ENCODE measurements around the gene CYP46A1. TPM values are rescaled to one million over a fixed set of nuclear protein-coding genes. Genes with fewer than 3 reads are reported as not detected.

Gene CYP46A1
- total RNA-seq, 2 donors from 2014 or later = 0.15 to 0.29 TPM

DNA sequence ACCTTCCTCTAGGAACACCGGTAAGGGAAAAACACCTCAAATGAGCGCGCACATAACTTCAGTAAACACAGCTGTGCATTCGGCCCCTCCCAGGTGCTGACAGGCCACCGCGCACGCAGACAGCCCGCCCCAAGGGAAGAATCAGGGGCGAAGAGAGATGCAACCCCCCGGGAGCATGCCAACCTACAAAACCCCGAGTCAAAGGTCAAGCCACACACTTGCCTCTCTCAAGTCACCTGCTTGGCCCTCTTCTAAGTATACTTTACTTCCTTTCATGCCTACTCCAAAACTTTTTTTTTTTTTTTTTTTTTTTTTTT is 2.3 kb upstream of the CYP46A1 start:
- H3K4me3 Mint-ChIP-seq = no peak overlapping the region
- H3K27ac Mint-ChIP-seq = no peak overlapping the region
- peaks cover 15% of the 10 kb centered on the region for H3K27me3 Mint-ChIP-seq
- H3K36me3 Mint-ChIP-seq (ENCODE audit: low read depth) = peaks cover 3% of the 10 kb centered on the region
- ATAC-seq (no peak), DNase-seq (no peak)
- peaks cover 10% of the 10 kb centered on the region for H3K4me1 Mint-ChIP-seq
- H3K9me3 ChIP-seq (ENCODE audit: control insufficient read depth, low read length, poor library complexity, severe bottlenecking) = no peaks in the 10 kb centered on the region

DNA sequence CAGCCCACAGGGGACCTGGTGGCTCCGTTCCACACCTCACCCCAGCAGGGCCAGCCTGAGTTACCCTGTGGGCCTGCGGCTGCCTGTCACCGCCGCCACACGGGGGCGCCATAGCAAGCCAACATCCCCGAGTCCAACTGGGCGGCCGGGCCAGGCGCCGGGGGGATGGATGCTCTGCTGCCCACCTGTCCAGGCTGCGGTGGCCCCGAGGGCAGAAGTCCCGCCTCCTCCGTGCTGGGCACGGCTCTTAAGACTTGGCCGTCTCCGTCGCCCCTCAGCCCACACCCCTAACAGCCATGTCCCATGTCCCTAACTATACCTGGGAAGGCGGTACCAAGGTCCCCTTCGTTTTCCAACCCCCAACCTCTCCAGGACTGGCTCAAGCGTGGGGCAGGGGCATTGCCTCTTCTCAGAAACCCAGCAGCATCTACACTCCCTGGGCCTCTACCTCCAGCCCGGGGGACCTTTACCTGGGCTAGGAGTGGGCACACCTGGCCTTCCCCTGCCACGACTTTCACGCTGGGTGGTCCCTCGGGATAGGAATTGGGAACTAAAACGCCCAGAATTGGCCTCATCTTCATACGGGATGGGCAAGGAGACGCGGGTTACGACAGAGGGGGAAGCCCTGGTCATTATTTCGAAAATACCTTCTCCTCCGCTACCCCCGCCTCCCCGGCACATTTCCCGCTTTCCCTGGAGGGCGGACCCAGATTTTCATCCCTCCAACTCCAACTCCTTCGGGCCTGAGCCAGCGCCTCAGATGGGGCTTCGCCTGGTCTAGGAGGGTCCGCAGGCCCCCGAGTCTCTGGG is 1.1 kb upstream of the CYP46A1 start:
- H3K36me3 Mint-ChIP-seq (ENCODE audit: low read depth) = peaks cover 3% of the 10 kb centered on the region
- ATAC-seq (peak; percentile 20), DNase-seq (peak; percentile 70 to 82 (median 78))
- peak overlapping the region; percentile 53 for H3K27ac Mint-ChIP-seq
- H3K27me3 Mint-ChIP-seq = peaks cover 27% of the 10 kb centered on the region
- peak overlapping the region; percentile 94 for H3K4me3 Mint-ChIP-seq
- H3K4me1 Mint-ChIP-seq = peaks cover 16% of the 10 kb centered on the region
- H3K9me3 ChIP-seq (ENCODE audit: control insufficient read depth, low read length, poor library complexity, severe bottlenecking) = no peaks in the 10 kb centered on the region

DNA sequence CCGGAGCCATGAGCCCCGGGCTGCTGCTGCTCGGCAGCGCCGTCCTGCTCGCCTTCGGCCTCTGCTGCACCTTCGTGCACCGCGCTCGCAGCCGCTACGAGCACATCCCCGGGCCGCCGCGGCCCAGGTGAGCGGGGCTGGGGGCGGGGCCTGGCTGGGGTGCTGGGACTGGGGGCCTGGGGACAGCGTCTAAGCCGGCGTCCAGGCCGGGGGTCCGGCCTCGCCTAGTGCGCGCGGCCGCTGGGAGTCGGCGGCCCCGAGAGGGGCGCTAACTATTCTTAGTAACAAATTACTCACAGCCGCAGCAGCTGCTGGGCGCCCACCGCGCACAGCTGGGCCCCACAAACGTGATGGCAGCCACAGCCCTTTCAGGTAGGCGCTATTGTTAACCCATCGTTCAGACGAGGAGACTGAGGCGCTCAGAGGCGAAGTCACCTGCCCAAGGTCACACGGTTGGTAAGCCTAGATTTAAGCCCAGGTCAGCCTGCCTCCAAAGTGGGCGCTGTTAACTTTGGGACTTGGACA is 374 bp downstream of the CYP46A1 start:
- no peak for DNase-seq

DNA sequence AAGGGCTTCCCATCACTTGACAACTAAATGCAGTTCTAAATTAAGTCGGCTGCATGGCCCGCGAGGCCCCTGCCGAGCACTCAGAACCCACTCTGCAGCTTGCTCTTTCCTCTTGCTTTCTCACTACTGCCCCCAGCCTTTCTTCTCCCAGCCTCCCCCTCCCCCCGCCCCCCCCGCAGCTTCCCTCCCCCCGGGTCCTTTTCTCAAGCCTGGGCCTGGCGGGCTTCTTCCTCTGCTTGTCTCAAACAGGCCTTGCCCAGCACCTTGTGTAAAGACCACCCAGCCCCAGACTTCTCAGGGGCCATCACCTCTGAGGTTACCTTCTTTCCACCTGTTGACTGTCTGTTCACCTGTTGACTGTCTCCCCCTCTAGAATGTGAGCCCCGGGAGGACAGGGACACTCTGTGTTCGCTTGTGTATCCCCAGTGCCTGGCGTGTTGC is 1.1 kb downstream of the CYP46A1 start:
- no peak for ATAC-seq
- peaks cover 24% of the 10 kb centered on the region for H3K4me1 Mint-ChIP-seq
- DNase-seq = no peak
- peaks cover 3% of the 10 kb centered on the region for H3K36me3 Mint-ChIP-seq (ENCODE audit: low read depth)
- peaks cover 49% of the 10 kb centered on the region for H3K27me3 Mint-ChIP-seq
- peak overlapping the region; percentile 77 for H3K4me3 Mint-ChIP-seq
- H3K27ac Mint-ChIP-seq = no peak overlapping the region
- no peaks in the 10 kb centered on the region for H3K9me3 ChIP-seq (ENCODE audit: control insufficient read depth, low read length, poor library complexity, severe bottlenecking)

More for the DNA sequence above, 374 bp downstream of the CYP46A1 start:
- Mint-ChIP-seq H3K4me3 (no peak overlapping the region), H3K27me3 (peaks cover 42% of the 10 kb centered on the region), H3K27ac (no peak overlapping the region), H3K36me3 (ENCODE audit: low read depth) (peaks cover 3% of the 10 kb centered on the region), H3K4me1 (peaks cover 21% of the 10 kb centered on the region)
- H3K9me3 ChIP-seq (ENCODE audit: control insufficient read depth, low read length, poor library complexity, severe bottlenecking) = no peaks in the 10 kb centered on the region
- ATAC-seq = peak; percentile 34

DNA sequence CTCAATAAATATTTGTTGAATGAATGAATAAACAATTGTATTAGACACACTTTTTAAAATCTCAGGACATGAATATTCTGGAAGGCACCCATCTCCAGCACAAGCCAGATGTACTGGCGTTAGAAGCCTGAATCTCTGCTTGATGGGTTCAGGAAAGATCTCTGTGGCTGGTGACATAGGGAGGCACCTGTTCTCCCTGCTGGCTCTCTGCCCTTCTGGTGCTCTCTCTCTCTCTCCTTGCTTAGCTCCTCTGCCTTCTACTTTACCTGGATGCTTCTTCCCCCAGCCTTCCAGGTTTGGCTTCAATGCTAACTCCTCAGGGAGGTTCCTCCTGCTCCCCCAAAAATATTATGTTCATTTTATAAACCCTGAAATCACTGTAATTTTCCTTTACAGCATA is 1.5 kb downstream of the CYP46A1 start:
- H3K4me1 Mint-ChIP-seq = peaks cover 24% of the 10 kb centered on the region
- no peaks in the 10 kb centered on the region for H3K9me3 ChIP-seq (ENCODE audit: control insufficient read depth, low read length, poor library complexity, severe bottlenecking)
- ATAC-seq (no peak), DNase-seq (no peak)
- H3K36me3 Mint-ChIP-seq (ENCODE audit: low read depth) = peaks cover 3% of the 10 kb centered on the region
- peaks cover 53% of the 10 kb centered on the region for H3K27me3 Mint-ChIP-seq
- H3K4me3 Mint-ChIP-seq = peak overlapping the region; percentile 77
- no peak overlapping the region for H3K27ac Mint-ChIP-seq

DNA sequence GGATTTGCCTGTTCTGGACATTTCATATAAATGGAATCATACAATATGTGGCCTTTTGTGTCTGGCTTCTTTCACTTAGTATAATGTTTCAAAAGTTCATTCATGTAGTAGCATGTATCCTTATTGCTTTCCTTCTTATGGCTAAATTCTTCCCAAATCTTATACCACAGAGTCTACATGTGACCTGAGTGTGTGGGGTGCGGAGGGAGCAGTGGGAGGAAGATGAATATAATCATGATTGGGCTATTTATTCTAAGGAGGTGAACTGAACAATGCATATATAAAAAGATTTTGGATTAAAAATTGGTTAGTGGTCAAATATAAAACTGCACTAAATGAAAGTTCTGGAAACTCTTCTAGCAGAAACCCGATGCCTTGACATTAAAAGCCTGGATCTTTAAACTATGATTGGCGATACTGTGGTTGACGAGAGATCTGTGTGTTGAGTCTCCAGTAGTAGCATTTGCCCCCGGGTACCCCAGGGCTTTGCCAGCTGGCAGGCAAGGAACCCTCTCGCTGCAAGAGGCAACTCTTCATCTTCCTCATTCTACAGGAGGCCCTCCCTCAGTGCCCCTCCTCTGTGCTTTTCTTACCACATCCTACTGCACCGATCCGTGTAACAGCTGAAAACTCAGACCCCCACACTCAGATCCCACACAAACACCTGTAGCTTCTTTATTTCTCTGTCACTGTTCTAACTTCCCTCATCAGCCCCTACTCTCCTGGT is 2.6 kb downstream of the CYP46A1 start:
- H3K9me3 ChIP-seq (ENCODE audit: control insufficient read depth, low read length, poor library complexity, severe bottlenecking) = no peaks in the 10 kb centered on the region
- ATAC-seq = no peak
- DNase-seq = no peak
- Mint-ChIP-seq H3K36me3 (ENCODE audit: low read depth) (peaks cover 3% of the 10 kb centered on the region), H3K4me1 (peaks cover 24% of the 10 kb centered on the region), H3K27ac (no peak overlapping the region), H3K27me3 (peaks cover 64% of the 10 kb centered on the region), H3K4me3 (no peak overlapping the region)

DNA sequence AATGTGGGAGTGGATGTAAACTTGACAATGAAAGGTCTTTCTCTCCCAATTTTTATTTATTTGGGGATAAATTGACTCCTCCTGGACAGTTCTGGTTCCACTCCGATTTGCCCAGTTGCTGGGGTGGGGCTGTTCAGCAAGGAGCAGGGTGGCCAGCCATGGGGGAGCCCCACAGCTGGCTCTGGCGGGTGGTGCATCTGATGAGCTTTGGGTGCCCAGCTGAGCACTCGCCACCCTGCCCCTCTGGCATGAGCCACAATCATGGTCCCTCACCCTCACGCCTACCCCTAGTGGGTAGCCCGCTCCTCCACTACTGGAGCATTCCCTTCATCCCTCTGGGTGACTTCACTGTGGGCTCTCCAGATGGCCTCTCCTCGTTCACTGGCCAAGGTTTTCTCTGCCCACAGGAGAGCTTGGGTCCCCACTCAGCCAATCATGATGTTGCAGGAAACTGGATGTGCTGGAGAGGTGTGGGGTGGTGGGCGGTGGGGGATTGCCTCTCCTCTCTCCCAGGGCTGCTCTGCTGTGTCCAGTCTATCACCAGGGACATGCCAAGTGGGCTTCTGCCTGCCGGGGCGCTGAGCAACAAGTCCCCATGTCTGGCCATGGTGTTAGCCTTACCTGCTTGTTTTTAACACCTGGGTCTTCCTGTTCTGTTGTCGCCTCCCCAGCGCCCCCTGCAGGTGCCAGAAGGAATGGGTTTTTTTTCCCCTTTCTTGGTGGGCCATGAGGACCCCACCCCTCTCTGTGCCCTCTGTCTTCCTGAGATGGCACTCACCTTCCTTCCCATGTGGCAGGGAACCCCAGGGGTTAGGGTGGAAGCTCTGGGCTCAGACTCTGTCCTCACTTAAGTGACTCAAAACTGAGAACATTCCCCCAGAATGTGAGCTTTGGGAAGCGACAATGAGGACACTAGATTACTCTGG is 3.4 kb downstream of the CYP46A1 start:
- peaks cover 68% of the 10 kb centered on the region for H3K27me3 Mint-ChIP-seq
- H3K4me1 Mint-ChIP-seq = peaks cover 23% of the 10 kb centered on the region

DNA sequence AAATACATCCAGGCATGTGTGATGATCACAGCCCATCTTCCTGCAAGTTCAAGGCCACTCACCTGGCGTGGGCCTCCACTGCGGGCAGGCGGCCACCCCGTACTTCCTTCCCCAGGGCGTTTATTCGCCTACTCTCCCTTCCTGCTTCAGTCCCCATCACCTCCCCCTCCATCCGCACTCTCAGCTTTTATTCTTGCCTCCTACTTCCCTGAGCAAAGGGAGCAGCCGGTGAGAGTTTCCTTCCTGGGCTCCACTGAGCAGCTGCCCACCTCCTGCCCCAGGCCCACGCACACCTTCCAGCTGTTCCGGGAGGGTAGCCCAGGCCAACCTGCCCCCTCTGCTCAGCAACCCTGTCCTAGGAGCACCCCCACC is 4.1 kb downstream of the CYP46A1 start:
- H3K9me3 ChIP-seq (ENCODE audit: control insufficient read depth, low read length, poor library complexity, severe bottlenecking) = no peaks in the 10 kb centered on the region
- DNase-seq = no peak
- Mint-ChIP-seq H3K27me3 (peaks cover 68% of the 10 kb centered on the region), H3K27ac (no peak overlapping the region), H3K4me1 (peaks cover 17% of the 10 kb centered on the region), H3K4me3 (no peak overlapping the region), H3K36me3 (ENCODE audit: low read depth) (peaks cover 3% of the 10 kb centered on the region)
- no peak for ATAC-seq

More for the DNA sequence above, 3.4 kb downstream of the CYP46A1 start:
- DNase-seq (peak; percentile 22 to 46 (median 23)), ATAC-seq (no peak)
- no peaks in the 10 kb centered on the region for H3K9me3 ChIP-seq (ENCODE audit: control insufficient read depth, low read length, poor library complexity, severe bottlenecking)
- H3K27ac Mint-ChIP-seq = no peak overlapping the region
- peaks cover 3% of the 10 kb centered on the region for H3K36me3 Mint-ChIP-seq (ENCODE audit: low read depth)
- H3K4me3 Mint-ChIP-seq = no peak overlapping the region

DNA sequence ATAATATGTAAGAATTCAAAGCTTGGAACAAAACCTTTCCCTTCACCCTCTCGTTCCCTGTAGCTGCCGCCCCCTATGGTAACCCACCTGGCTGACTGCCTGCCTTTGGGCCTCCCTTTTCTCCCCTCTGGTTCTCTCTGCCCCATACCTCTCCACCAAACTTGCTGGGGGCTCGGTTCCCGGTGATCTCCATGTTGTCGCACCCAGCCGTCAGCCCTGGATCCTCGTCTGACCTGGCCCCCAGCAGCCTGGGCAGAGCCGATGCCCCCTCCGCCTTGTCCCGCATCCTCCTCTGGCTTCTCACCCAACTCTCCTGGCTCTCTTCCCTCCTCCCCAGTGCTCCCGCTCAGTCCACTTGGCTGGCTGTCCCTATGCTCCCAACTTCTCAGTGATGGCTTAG is 4.5 kb downstream of the CYP46A1 start:
- Mint-ChIP-seq H3K36me3 (ENCODE audit: low read depth) (peaks cover 3% of the 10 kb centered on the region), H3K27me3 (peaks cover 68% of the 10 kb centered on the region), H3K27ac (no peak overlapping the region), H3K4me1 (peaks cover 17% of the 10 kb centered on the region), H3K4me3 (no peak overlapping the region)
- DNase-seq = no peak
- no peaks in the 10 kb centered on the region for H3K9me3 ChIP-seq (ENCODE audit: control insufficient read depth, low read length, poor library complexity, severe bottlenecking)
- ATAC-seq = no peak

DNA sequence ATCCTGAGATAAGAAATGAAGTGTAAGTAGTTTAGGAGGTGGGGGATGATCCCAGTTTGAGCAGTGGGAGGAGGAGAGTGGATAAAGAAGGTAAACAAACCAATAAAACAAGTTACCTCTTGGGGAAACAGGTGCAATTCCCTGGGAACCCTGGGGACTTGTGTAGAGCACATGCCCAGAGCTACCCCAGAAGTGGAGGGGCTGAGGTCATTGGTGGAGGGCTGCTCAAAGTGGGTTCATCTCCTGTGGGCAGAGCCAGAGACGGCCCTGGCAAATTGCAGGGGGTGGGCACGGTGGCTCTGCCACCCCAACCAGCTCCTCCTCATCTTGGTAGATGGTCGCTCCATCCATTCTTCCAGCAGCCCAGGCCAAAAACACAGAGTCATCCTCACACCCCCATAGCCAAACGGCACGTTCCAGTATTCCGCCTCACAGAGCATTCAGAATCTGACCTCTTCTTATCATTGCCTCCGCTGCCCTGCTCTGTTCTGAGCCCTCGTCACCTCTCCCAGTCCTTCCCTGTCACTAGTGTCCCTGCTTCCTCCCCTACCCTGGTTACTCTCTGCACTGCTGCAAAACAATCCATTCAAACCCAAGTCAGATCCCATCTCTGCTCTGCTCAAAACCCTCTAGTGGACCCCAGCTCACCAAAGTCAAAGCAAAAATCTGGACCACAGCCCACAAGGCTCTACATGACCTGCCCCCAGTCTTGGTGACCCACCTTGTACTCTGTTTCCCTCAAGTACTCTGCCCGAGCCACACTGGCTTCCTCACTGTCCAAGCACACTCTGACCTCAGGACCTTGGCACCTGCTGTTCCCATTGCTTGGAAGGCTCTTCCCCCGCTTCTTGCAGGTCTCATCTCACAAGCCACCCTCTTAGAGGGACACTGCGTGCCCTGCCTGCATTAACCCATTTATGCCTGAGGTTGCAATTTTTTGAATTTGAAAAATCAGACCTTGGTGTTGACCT is 5.5 kb downstream of the CYP46A1 start:
- H3K27me3 Mint-ChIP-seq = peaks cover 68% of the 10 kb centered on the region
- no peak overlapping the region for H3K4me3 Mint-ChIP-seq
- peaks cover 17% of the 10 kb centered on the region for H3K4me1 Mint-ChIP-seq
- ATAC-seq = no peak
- H3K27ac Mint-ChIP-seq = no peak overlapping the region
- H3K9me3 ChIP-seq (ENCODE audit: control insufficient read depth, low read length, poor library complexity, severe bottlenecking) = no peaks in the 10 kb centered on the region
- DNase-seq = no peak
- H3K36me3 Mint-ChIP-seq (ENCODE audit: low read depth) = peaks cover 3% of the 10 kb centered on the region

DNA sequence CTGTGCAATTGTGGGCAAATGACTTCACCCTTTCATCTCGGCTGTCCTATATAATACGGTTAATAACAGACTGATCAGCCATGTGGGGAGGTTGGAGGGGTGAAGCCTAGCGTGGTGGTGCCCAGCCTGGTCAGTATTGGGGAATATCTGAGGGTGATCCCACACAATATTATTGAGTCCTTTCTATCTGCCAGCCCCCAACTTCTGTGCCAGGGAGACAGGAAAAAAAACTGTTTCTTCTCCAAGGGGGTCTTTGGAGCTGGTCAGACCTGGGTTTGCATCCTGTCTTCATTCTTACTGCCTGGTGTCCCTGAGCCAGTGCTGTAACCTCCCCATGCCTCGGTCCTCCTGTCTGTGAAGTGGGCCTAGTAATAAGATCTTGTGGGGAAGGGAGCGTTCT is 6.5 kb downstream of the CYP46A1 start:
- Mint-ChIP-seq H3K27me3 (peaks cover 65% of the 10 kb centered on the region), H3K4me1 (peaks cover 16% of the 10 kb centered on the region), H3K4me3 (no peak overlapping the region), H3K27ac (no peak overlapping the region), H3K36me3 (ENCODE audit: low read depth) (peaks cover 1% of the 10 kb centered on the region)
- H3K9me3 ChIP-seq (ENCODE audit: control insufficient read depth, low read length, poor library complexity, severe bottlenecking) = no peaks in the 10 kb centered on the region
- ATAC-seq = no peak
- no peak for DNase-seq
